HG03097 (cell line): ENCODE measurements around the gene ZNF480.
A peak's percentile ranks its signal among the peaks of the same experiment; 100 is the strongest.
"Not testable (repeated sequence)": the region's sequence is repeated elsewhere in the genome, so short reads cannot be mapped to it uniquely, and the experiment has no call there.

Experiments used
- ATAC-seq: cut with Tn5 transposase; IDR thresholded peaks from one replicate; pipeline ENCODE4 v1.9.1; 2021; ENCODE audit not compliant: unreplicated experiment, low FRiP score

The ZNF480 gene

GRCh38 chr19:52336791-52337381 lies 39.9 kb downstream of the ZNF480 start:
- ATAC-seq, result no peak

DNA sequence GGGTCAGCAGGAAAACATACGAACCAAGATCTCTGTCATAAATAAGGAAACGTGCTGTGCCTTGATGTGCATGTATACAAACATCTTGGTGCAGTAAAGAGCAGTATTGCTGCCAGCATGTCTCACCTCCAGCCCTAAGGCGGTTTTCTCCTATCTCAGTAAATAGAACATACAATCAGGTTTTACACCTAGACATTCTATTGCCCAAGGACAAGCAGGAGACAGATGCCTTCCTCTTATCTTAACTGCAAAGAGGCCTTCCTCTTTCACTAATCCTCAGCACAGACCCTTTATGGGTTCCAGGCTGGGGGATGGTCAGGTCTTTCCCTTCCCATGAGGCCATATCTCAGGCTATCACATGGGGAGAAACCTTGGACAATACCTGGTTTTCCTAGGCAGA lies 42.1 kb downstream of the ZNF480 start:
- ATAC-seq, result not testable (repeated sequence)

GRCh38 chr19:52343548-52343947 lies 46.6 kb downstream of the ZNF480 start:
- ATAC-seq, result no peak

- ATAC-seq, result no peak
Measured at GRCh38 chr19:52345162-52345561, 48.2 kb downstream of the ZNF480 start.

GRCh38 chr19:52351512-52351911 lies 54.5 kb downstream of the ZNF480 start:
- ATAC-seq, result no peak

- no peak for ATAC-seq
Measured at GRCh38 chr19:52366414-52366824, 69.5 kb downstream of the ZNF480 start.

- peak; percentile 73 for ATAC-seq
Measured at GRCh38 chr19:52369559-52370340, 72.8 kb downstream of the ZNF480 start, which contains the start of gene ZNF880. TSS of gene ZNF880 (plus strand) at chr19:52369923. CDS start at chr19:52369966, 43 bp downstream.

DNA sequence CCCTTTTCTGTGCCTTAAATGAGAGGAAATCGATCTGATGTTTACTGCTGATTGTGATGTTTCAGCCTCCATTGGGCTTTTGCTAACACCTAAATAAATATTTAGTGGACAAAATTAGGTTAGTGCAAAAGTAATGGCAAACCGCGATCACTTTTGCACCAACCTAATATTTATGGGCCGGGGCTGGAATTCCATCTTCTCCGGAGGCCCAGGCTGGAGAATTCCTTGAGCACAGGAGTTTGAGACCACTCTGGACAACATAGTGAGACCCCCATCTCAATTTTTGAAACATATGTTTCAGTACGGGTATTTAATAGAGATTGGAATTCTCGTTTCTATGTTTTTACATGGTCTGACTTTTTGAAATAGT lies 73.4 kb downstream of the ZNF480 start:
- ATAC-seq, result no peak
